Stimulated activated CD4-positive, alpha-beta T cell treated with anti-CD3 and anti-CD28 coated beads, Interleukin-15, amount 100 ng/mL, for 48 hours (primary cell): ENCODE data around the gene BPIFB1.
A peak's percentile ranks its signal among the peaks of the same experiment; 100 is the strongest.

ENCODE experiments used
- DNase-seq, 2 donors: peaks; one replicate each; pipeline ENCODE4 v3.0.0-alpha.2; 2020; ENCODE audit warnings: low read depth in 2 of 2

BPIFB1 gene

GRCh38 chr20:33272155-33272873, 10.7 kb upstream of the BPIFB1 start:
- DNase-seq: no peak

- peak in 1 of 2 donors; percentile 14 for DNase-seq
Observed at GRCh38 chr20:33273117-33273851, 9.7 kb upstream of the BPIFB1 start.

GRCh38 chr20:33275215-33275614, 7.8 kb upstream of the BPIFB1 start:
- DNase-seq: no peak

- DNase-seq: no peak
Observed at GRCh38 chr20:33275871-33276270, 7.1 kb upstream of the BPIFB1 start.

- DNase-seq: no peak
Observed at GRCh38 chr20:33276303-33277113, 6.5 kb upstream of the BPIFB1 start.

GRCh38 chr20:33277471-33278441, 5.3 kb upstream of the BPIFB1 start:
- DNase-seq: no peak

- no peak for DNase-seq
Observed at GRCh38 chr20:33278700-33279099, 4.3 kb upstream of the BPIFB1 start.

GRCh38 chr20:33279261-33279910, 3.6 kb upstream of the BPIFB1 start:
- no peak for DNase-seq

- DNase-seq: no peak
Observed at GRCh38 chr20:33280000-33280680, 2.9 kb upstream of the BPIFB1 start.

GRCh38 chr20:33280775-33281174, 2.2 kb upstream of the BPIFB1 start:
- DNase-seq: no peak

- DNase-seq: no peak
Observed at GRCh38 chr20:33281550-33282146, 1.4 kb upstream of the BPIFB1 start.

- DNase-seq: no peak
Observed at GRCh38 chr20:33282196-33282934, 649 bp upstream of the BPIFB1 start.

- no peak for DNase-seq
Observed at GRCh38 chr20:33284284-33284683, 1.3 kb downstream of the BPIFB1 start.

- no peak for DNase-seq
Observed at GRCh38 chr20:33284937-33285336, 1.9 kb downstream of the BPIFB1 start.

- DNase-seq: no peak
Observed at GRCh38 chr20:33285861-33286495, 3.0 kb downstream of the BPIFB1 start.

- DNase-seq: no peak
Observed at GRCh38 chr20:33287884-33288283, 4.9 kb downstream of the BPIFB1 start.

GRCh38 chr20:33290852-33291251, 7.8 kb downstream of the BPIFB1 start:
- DNase-seq: no peak

- no peak for DNase-seq
Observed at GRCh38 chr20:33291416-33291815, 8.4 kb downstream of the BPIFB1 start.
